SHP77 treated with DMSO at 0.1 percent for 48 hours (cell line): ENCODE results near the gene SLC25A48.

Experiments
- DNase-seq: peaks from one replicate; lab custom pipeline; 2025; lab: John Stamatoyannopoulos, UW

Gene SLC25A48

GRCh38 chr5:135881244-135881643 is 46.8 kb downstream of the SLC25A48 start:
- DNase-seq: no peak

DNA sequence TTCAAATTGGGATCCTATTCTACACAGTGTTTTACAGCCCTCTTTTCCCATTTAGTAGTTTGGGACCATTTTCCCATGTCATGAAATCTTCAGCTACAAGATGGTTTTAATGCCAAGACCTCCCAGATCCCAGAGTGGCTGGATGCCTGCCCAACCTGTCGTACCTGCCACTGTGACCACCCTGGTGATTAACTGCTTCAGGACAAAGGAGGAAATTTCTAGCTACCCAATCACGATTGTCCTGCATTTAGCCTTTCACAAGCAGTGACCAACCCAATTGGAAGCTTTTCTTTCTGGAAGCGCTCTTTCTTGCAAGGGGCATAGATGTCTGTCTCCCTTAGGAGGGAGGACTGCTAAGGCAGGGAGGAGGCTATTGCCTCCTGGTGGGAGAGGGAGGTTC is 47.4 kb downstream of the SLC25A48 start:
- no peak for DNase-seq

- DNase-seq: no peak
Measured at GRCh38 chr5:135883026-135883425, 48.6 kb downstream of the SLC25A48 start.

DNA sequence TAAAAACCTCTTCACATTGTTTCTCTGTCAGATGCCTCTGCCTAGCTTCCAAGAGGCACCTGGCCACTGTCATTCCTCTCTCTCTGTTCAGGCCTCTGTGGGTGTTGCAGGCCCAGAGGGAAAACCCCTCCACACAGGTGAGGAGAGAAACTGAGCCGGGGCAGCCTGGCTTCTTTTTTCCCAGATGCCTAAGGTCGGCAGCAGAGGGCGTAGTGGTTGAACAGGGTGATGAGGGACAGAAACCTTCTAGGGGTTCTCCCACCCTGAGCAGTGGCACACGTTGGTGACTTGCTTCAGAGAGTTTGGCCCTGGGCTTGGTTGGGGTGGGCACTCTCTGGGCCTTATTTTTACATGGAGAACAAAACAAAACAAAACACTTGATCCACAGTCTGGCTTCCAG is 49.0 kb downstream of the SLC25A48 start:
- DNase-seq: no peak

- DNase-seq: no peak
Measured at GRCh38 chr5:135885031-135885430, 50.6 kb downstream of the SLC25A48 start.

- no peak for DNase-seq
Measured at GRCh38 chr5:135886136-135886535, 51.7 kb downstream of the SLC25A48 start.

GRCh38 chr5:135887447-135887864 is 53.0 kb downstream of the SLC25A48 start:
- peak; percentile 55 for DNase-seq

DNA sequence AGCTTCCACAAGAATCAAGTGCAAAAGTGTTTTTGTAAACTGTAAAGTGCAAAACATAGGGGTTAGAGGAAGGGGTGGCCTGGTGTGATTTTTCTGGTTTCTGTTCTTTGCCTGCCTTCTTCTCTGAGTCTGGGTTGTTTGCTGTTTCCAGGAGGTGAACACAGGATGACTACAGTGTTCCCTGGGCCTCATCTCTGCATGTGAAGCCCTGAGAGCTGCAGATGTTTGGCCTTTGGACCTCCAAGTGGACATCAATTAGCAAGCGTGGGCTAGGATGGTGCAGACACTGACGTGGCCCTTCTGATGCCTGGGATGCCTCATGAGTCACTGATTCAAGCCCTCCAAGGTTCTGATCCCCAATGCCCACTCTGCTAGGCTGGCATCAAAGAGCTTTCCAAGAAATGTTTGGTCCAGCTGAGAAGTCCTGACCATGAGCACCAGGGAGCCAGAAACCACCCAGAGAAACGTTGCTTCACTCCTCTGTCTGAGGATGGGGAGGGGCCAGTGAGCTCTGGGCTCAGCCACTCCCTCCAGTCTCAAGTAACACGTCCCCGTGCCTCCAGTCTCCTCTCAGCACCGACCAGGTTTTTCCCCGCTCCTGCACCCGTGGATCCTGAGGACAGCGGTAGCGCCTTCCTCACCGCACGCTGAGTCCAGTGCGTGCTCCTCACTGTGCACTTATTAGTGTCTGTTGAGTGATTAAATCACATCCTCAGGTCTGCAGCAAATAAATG is 53.6 kb downstream of the SLC25A48 start:
- DNase-seq: no peak

DNA sequence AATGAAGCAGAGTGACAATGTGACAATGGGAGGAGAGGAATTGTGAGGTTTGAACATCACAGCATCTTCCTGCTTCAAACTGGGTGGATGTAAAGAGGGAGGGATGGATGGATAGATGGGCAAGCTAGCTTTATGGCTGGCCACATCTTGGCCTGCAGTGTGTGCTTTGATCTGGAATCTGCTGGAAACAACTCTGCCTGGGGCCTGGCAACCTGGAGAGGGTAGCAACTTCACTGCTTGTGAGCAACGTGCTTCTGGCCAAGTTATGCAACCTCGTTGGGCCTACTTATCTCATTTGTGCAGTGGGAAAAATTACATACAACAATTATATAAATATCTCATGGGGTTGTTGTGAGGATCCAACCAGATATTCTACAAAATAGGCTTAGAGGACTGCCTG is 55.8 kb downstream of the SLC25A48 start:
- DNase-seq: no peak

- no peak for DNase-seq
Measured at GRCh38 chr5:135890867-135891266, 56.4 kb downstream of the SLC25A48 start.

- no peak for DNase-seq
Measured at GRCh38 chr5:135891268-135891667, 56.8 kb downstream of the SLC25A48 start.

- DNase-seq: no peak
Measured at GRCh38 chr5:135891791-135892190, 57.3 kb downstream of the SLC25A48 start.

GRCh38 chr5:135894276-135894675 is 59.8 kb downstream of the SLC25A48 start:
- DNase-seq: no peak

DNA sequence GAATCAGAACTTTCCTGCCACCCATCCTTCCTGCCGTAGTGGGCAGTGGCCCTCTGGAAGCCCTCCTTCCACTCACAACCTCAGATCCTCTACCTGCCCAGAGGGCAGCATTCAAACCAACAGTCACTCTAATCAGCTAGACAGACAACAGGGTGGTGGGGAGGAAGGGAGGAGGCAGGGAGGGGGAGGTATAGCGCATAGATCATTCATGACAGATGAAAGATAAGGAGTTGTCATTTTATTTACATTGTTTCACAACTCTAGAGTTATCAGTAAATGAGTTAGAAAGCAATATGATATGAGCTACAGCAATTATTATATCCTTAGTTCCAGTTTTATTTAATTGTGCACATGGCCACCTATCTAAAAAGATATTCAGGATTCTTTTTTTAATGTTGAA is 60.3 kb downstream of the SLC25A48 start:
- no peak for DNase-seq

- no peak for DNase-seq
Measured at GRCh38 chr5:135895474-135896006, 61.1 kb downstream of the SLC25A48 start, which contains the start of gene IL9. TSS of gene IL9 (minus strand) at chr5:135895841. CDS start at chr5:135895816, 25 bp downstream.

DNA sequence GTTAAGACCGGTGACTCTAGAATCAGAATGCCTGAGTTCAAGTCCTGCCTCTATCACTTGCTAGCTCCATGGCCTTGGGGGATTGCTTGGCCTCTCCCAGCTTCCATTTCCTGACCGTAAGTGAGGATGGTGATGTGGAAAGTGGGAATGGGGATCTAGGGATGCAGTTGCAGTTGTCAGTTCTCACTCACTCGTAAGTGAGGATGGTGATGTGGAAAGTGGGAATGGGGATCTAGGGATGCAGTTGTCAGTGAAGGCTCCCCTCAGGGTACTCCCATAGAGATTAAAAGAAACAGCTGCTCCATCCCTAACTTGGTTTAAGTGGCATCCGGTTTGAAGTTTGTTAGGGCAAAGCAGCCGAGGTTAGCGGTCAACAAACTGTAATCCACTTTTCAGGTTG is 64.2 kb downstream of the SLC25A48 start:
- DNase-seq: no peak

DNA sequence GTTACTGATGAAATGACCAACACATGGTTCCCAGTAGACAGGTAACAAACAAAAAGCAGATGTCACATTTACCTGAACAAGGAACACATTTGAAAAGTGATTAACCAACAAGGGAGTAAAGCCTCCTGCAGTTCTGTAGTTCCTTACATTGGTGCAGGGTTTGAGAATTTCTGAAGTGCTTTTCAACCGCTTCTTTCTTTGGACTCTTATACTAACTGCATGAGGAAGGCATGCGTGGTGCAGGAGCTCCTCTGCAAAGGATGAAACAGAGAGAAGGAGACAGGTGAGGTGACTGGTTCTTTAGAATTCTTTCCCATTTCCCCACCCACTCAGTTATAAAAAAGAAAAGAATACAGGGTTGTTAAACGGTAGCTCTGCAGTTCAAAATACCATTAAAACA is 65.8 kb downstream of the SLC25A48 start:
- no peak for DNase-seq

- DNase-seq: no peak
Measured at GRCh38 chr5:135901633-135902032, 67.2 kb downstream of the SLC25A48 start.

DNA sequence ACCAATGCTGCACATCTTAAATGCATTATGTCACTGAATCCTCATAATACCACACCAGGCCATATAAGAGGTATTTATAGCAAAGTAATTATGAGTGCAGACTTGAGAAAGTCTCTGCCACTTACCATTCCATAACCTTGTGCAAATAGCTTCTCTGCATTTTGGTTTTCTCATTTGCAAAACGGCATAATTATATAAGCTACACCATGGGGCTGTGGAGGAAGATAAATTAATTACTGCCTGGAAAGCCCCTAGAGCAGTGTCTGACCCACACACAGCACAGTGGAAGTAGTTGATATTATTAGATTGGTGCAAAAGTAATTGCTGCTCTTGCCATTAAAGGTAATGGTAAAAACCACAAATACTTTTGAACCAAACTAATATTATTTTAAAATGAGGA is 70.7 kb downstream of the SLC25A48 start:
- no peak for DNase-seq

GRCh38 chr5:135913713-135914626 is 79.5 kb downstream of the SLC25A48 start:
- DNase-seq: no peak

- DNase-seq: no peak
Measured at GRCh38 chr5:135915466-135916001, 81.1 kb downstream of the SLC25A48 start.

DNA sequence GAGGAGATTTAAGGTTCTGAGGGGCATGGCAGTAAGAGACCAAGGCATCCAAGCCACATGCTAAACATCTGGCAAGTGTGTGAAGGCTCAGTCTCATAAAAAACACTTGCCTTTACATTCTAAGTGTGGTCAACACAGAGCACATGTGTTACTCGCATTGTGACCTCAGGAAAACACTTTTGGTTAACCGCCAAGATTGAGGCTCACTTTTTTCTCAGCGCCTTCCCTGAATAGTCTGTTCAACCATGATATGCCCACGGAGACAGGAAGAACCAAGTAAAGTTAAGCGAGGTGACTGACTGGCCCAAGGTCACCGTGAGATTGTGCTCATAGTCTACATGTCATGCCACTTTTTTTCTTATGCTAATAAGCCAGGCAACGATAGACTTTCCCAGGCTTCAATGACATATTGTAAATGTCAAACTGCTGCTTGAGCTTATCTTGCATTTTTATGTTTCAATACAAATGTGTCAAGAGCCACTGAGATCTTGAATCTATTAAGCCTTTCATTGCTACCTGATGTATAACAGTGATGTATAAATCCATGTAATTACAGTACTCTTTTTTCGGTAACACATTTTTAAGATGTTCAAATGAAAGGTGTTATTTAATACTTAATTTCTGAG is 82.3 kb downstream of the SLC25A48 start:
- DNase-seq: no peak
